GM23248 (cell line): Measurements from ENCODE around the gene ZSCAN30.

Experiments
- EZH2 ChIP-seq: fragments of 200-600 bp; sonication (generic); IDR thresholded peaks from 2 replicates; pipeline ENCODE4 v1.6.1; 2018; ENCODE audit warnings: antibody characterized with exemption, mild to moderate bottlenecking; ENCODE audit not compliant: insufficient read depth, poor library complexity, severe bottlenecking
- EZH2phosphoT487 ChIP-seq: fragments of 200-600 bp; sonication (generic); IDR thresholded peaks from 2 replicates; pipeline ENCODE4 v1.6.1; 2018; ENCODE audit warnings: antibody characterized with exemption, moderate library complexity, mild to moderate bottlenecking, low read depth; ENCODE audit not compliant: insufficient read depth

- TF ChIP-seq EZH2 (no peak), EZH2phosphoT487 (no peak)
Measured at GRCh38 chr18:35282353-35282752, 7.7 kb downstream of the ZSCAN30 start.
